Progenitor cell of endocrine pancreas (in vitro differentiated cells): Measurements from ENCODE around the gene ARID1B. TPM values are rescaled to one million over a fixed set of nuclear protein-coding genes. Genes with fewer than 3 reads are reported as not detected.
A peak's percentile ranks its signal among the peaks of the same experiment; 100 is the strongest.

Experiments
- DNase-seq: peaks from one replicate; pipeline ENCODE4 v3.0.0; 2021; ENCODE audit warnings: low spot score; ENCODE audit not compliant: unreplicated experiment
- H3K27ac Mint-ChIP-seq: 2 replicates; pipeline ENCODE4 v1.8.0; 2021; ENCODE audit warnings: mild to moderate bottlenecking, moderate library complexity, mixed read lengths
- H3K27me3 Mint-ChIP-seq: 2 replicates; pipeline ENCODE4 v1.8.0; 2021; ENCODE audit warnings: mixed read lengths
- H3K36me3 Mint-ChIP-seq: 2 replicates; pipeline ENCODE4 v1.8.0; 2022; ENCODE audit warnings: mixed read lengths; ENCODE audit not compliant: insufficient read depth
- H3K4me1 Mint-ChIP-seq: 2 replicates; pipeline ENCODE4 v1.8.0; 2021; ENCODE audit warnings: low read depth, mixed read lengths
- H3K4me3 Mint-ChIP-seq: 2 replicates; pipeline ENCODE4 v1.8.0; 2021; ENCODE audit warnings: low read depth, mild to moderate bottlenecking, moderate library complexity, mixed read lengths
- H3K9me3 Mint-ChIP-seq: 2 replicates; pipeline ENCODE4 v1.8.0; 2021; ENCODE audit warnings: low read depth, mixed read lengths
- CTCF ChIP-seq: fragments of 200-600 bp; sonication (generic); IDR thresholded peaks from one replicate; pipeline ENCODE4 v1.5.0; 2021; ENCODE audit warnings: antibody characterized with exemption, mild to moderate bottlenecking; ENCODE audit not compliant: unreplicated experiment
- total RNA-seq: library from RNA; stranded (reverse); gene quantifications from 2 replicates; pipeline ENCODE4 v1.2.1, GENCODE V29; 2021

ARID1B gene
- total RNA-seq, 1 donor from 2014 or later = 152 TPM

GRCh38 chr6:156839129-156839528 lies 62.0 kb downstream of the ARID1B start:
- H3K27me3 Mint-ChIP-seq = no peaks in the 10 kb centered on the region
- H3K4me1 Mint-ChIP-seq = peaks cover 29% of the 10 kb centered on the region
- peaks cover 5% of the 10 kb centered on the region for H3K36me3 Mint-ChIP-seq
- TF ChIP-seq CTCF = no peak
- no peaks in the 10 kb centered on the region for H3K9me3 Mint-ChIP-seq
- DNase-seq = no peak
- H3K27ac Mint-ChIP-seq = no peak overlapping the region
- no peak overlapping the region for H3K4me3 Mint-ChIP-seq

- peaks cover 5% of the 10 kb centered on the region for H3K36me3 Mint-ChIP-seq
- no peak for TF ChIP-seq CTCF
- DNase-seq = no peak
- H3K4me3 Mint-ChIP-seq = no peak overlapping the region
- peaks cover 29% of the 10 kb centered on the region for H3K4me1 Mint-ChIP-seq
- H3K27ac Mint-ChIP-seq = no peak overlapping the region
- no peaks in the 10 kb centered on the region for H3K27me3 Mint-ChIP-seq
- H3K9me3 Mint-ChIP-seq = no peaks in the 10 kb centered on the region
Observed at GRCh38 chr6:156839591-156840001, 62.4 kb downstream of the ARID1B start.

- H3K36me3 Mint-ChIP-seq = peaks cover 5% of the 10 kb centered on the region
- peak overlapping the region; percentile 21 for H3K27ac Mint-ChIP-seq
- H3K4me1 Mint-ChIP-seq = peaks cover 29% of the 10 kb centered on the region
- H3K4me3 Mint-ChIP-seq = no peak overlapping the region
- DNase-seq = no peak
- TF ChIP-seq CTCF = no peak
- H3K27me3 Mint-ChIP-seq = no peaks in the 10 kb centered on the region
- H3K9me3 Mint-ChIP-seq = no peaks in the 10 kb centered on the region
Observed at GRCh38 chr6:156840136-156840535, 63.0 kb downstream of the ARID1B start.

GRCh38 chr6:156840606-156841005 lies 63.4 kb downstream of the ARID1B start:
- H3K27ac Mint-ChIP-seq = peak overlapping the region; percentile 64

GRCh38 chr6:156841508-156841907 lies 64.3 kb downstream of the ARID1B start:
- no peak overlapping the region for H3K27ac Mint-ChIP-seq
- no peak for TF ChIP-seq CTCF
- H3K9me3 Mint-ChIP-seq = no peaks in the 10 kb centered on the region
- H3K4me3 Mint-ChIP-seq = no peak overlapping the region
- peaks cover 7% of the 10 kb centered on the region for H3K36me3 Mint-ChIP-seq
- H3K27me3 Mint-ChIP-seq = no peaks in the 10 kb centered on the region
- no peak for DNase-seq
- H3K4me1 Mint-ChIP-seq = peaks cover 33% of the 10 kb centered on the region

More at GRCh38 chr6:156840606-156841005, 63.4 kb downstream of the ARID1B start:
- H3K27me3 Mint-ChIP-seq = no peaks in the 10 kb centered on the region
- H3K36me3 Mint-ChIP-seq = peaks cover 8% of the 10 kb centered on the region
- DNase-seq = no peak
- H3K4me1 Mint-ChIP-seq = peaks cover 31% of the 10 kb centered on the region
- H3K4me3 Mint-ChIP-seq = no peak overlapping the region
- no peaks in the 10 kb centered on the region for H3K9me3 Mint-ChIP-seq
- no peak for TF ChIP-seq CTCF
